ENCODE data around the gene KDSR. TPM values are rescaled to one million over a fixed set of nuclear protein-coding genes. Genes with fewer than 3 reads are reported as not detected.

KDSR gene
- polyA plus RNA-seq, 1 donor = 22.7 TPM

GRCh38 chr18:63321291-63321690, 45.7 kb downstream of the KDSR start:
- DNase-seq (ENCODE audit: low read depth) = no peak

GRCh38 chr18:63320975-63321265, 46.1 kb downstream of the KDSR start:
- DNase-seq (ENCODE audit: low read depth) = no peak

DNA sequence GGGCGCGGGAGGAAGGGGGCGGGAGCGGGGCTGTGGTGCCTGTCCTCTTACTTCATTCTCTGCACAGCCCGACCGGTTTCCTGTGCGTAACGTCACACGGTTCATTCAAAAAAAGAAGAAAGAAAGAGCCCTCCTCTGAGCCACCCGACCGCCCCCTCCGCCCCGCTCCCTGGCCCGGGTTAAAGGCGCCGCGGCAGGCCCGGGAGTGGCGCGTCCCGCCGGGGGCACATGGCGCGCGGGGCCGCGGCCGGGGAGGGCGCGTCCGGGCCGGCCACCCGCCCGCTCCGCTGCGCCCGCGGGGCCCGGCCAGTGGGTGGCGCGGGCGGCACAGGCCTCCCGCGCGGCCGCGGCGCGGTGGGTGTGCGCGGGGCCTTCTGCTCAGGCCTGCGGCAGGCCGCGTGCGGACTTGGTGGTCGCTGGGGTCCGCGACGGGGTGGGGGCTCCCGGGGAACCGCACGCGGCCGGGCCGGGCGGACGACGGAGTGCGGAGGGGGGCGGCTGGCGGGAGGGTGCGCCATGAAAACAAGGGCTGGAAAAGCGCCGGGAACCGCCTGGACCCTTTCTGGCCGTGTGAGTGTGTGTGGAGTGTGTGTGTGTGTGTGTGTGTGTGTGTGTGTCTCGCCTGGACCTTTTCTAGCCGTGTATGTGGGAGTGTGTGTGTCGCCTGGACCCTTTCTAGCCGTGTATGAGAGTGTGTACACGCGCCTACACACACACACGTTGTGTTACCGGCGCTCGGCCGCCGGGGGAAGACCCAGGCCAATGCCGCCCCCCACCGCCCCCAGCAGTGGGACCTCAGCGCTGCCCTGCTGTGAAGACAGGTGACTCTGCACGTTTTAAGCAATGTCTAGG, 46.7 kb downstream of the KDSR start:
- DNase-seq (ENCODE audit: low read depth) = no peak

- no peak for DNase-seq (ENCODE audit: low read depth)
These were observed 47.5 kb downstream of the KDSR start, which contains the start of gene BCL2 for GRCh38 chr18:63319383-63320122. Gene BCL2 (minus strand): TSS chr18:63319769.

DNA sequence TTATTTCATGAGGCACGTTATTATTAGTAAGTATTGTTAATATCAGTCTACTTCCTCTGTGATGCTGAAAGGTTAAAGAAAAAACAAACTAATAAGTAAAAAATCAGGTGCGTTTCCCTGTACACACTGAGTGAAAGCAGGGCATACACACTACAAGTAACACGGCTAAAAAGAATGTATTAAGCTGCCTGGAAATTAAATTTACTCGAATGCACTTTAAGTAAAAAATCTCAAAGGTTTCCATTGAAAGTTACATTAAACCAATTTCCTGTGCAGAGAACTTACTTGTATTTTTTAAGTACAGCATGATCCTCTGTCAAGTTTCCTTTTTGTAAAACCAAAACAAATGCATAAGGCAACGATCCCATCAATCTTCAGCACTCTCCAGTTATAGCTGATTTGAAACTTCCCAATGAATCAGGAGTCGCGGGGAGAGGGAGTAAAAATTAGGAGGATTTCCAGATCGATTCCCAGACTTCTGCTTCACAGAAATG, 48.1 kb downstream of the KDSR start:
- no peak for DNase-seq (ENCODE audit: low read depth)

DNA sequence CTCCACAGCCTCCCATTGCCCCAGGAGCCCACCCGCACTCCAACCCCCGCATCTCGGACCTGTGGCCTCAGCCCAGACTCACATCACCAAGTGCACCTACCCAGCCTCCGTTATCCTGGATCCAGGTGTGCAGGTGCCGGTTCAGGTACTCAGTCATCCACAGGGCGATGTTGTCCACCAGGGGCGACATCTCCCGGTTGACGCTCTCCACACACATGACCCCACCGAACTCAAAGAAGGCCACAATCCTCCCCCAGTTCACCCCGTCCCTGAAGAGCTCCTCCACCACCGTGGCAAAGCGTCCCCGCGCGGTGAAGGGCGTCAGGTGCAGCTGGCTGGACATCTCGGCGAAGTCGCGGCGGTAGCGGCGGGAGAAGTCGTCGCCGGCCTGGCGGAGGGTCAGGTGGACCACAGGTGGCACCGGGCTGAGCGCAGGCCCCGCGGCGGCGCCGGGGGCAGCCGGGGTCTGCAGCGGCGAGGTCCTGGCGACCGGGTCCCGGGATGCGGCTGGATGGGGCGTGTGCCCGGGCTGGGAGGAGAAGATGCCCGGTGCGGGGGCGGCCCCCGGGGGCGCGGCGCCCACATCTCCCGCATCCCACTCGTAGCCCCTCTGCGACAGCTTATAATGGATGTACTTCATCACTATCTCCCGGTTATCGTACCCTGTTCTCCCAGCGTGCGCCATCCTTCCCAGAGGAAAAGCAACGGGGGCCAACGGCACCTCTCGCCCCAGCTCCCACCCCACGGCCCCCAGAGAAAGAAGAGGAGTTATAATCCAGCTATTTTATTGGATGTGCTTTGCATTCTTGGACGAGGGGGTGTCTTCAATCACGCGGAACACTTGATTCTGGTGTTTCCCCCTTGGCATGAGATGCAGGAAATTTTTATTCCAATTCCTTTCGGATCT, 48.8 kb downstream of the KDSR start:
- no peak for DNase-seq (ENCODE audit: low read depth)

GRCh38 chr18:63317556-63317946, 49.5 kb downstream of the KDSR start:
- no peak for DNase-seq (ENCODE audit: low read depth)

- DNase-seq (ENCODE audit: low read depth) = no peak
These were observed 50.1 kb downstream of the KDSR start for GRCh38 chr18:63316612-63317555.

GRCh38 chr18:63315876-63316275, 51.1 kb downstream of the KDSR start:
- no peak for DNase-seq (ENCODE audit: low read depth)

DNA sequence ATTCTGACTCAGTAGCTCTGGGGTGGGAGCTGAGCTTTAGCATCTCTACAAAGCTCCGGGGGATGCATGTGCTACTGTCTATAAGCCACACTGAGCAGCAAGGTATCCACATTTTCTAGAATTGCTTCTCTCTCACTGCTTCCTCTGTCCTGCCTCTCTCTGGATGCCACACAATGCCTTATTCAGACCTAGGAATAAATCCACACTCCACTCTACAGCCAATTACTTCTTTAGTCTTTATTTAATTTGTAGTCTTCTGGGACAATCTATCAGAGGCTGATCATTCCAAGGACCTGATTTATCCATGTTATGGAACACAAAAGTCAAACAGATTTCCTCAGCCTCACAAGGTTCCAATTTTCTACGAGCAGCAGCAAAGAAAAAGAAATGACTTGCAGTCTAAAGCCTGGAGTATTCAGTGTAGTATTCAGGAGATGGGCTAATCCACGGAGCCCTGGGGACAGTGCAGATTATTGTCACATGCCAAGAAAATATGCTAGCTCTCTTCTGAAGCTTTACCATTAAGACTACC, 51.8 kb downstream of the KDSR start:
- DNase-seq (ENCODE audit: low read depth) = no peak

DNA sequence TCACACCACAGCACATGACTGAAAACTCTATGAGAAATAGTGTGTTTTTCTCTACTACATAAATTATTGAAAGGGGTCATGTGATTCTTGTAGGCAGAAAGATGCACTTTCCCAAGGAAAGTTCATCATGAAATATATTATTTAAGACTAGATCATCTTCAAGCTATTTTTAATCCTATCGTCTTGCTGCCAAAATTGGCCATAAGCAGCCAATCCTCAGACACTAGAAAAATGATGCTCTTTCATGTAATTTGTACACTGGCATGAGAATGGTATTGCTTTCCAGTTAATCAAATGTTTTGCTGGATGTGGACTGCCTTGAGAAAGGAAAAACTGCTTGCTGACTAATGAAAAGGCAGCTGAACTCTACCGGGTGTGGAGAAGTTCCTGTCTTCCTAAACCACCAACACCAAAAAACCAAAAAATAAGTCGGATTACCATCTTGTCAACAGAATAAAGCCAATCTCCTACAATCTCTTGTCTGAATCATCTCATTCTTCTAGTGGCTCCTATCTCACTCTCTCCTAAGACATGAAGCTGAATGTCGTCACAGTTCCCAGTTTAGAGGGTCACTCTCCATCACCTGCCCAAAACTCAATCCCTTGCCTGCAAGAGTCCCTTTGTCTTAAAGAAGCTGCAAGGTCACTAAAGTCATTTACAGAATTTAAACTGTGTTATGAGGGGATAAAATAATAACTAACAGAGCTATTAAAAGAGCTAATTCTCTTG, 52.8 kb downstream of the KDSR start:
- no peak for DNase-seq (ENCODE audit: low read depth)

GRCh38 chr18:63313396-63313917, 53.5 kb downstream of the KDSR start:
- no peak for DNase-seq (ENCODE audit: low read depth)

DNA sequence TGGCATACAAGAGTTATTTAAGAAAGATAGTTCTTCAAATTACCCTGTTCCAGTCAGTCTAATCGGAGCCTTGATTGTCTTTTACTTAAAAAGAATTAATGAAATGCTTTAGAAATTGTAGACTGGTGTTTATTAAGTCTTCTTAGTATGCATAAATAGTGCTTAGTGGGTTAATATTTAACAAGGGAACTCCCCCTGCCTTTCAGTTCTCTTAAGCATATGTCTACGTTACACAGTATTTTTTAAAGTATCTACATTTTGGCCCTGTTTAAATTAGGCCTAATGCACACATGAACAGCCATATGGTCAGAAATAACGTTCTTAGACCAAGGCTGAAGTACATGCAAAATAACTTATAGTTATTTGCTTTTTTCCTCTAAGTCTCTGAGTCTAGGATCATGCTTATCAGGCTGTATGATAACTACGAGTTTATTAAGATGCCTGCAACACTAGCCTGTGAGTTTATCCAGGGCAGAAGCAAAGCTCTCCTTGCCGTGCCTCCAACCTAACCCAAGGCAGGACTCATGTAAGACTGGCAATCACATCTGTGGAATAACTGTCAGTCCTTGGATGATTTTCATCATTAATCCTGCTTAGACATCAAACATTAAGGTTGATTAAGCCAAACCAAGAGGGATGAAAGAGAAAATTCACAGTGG, 54.1 kb downstream of the KDSR start:
- DNase-seq (ENCODE audit: low read depth) = no peak

- DNase-seq (ENCODE audit: low read depth) = no peak
These were observed 55.0 kb downstream of the KDSR start for GRCh38 chr18:63312019-63312409.

- DNase-seq (ENCODE audit: low read depth) = no peak
These were observed 55.6 kb downstream of the KDSR start for GRCh38 chr18:63311118-63312018.

DNA sequence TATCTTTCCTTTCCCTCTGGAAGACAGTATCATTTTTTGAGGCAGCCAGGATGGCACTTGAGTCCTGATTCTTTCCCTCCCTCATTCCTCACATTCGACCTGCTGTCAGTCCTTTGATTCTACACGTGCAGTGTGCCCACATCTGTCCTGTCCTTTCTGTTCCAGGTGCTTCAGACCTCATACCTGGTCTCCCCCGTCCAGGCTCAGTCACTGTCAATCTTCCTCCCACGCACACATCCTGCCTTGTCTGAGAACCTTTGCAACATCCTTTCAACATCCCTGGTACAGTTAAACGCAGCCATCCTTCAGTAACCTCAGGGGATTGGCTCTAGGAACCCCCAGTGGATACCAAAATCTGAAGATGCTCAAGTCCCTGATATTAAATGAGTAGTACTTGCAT, 57.6 kb downstream of the KDSR start:
- no peak for DNase-seq (ENCODE audit: low read depth)

GRCh38 chr18:63307551-63308200, 59.3 kb downstream of the KDSR start:
- DNase-seq (ENCODE audit: low read depth) = no peak
